ENCODE measurements around the gene ADRA2A. TPM values are rescaled to one million over a fixed set of nuclear protein-coding genes. Genes with fewer than 3 reads are reported as not detected.

The ADRA2A gene
- total RNA-seq, 1 experiment from 2014 or later, result 0.05 TPM

DNA sequence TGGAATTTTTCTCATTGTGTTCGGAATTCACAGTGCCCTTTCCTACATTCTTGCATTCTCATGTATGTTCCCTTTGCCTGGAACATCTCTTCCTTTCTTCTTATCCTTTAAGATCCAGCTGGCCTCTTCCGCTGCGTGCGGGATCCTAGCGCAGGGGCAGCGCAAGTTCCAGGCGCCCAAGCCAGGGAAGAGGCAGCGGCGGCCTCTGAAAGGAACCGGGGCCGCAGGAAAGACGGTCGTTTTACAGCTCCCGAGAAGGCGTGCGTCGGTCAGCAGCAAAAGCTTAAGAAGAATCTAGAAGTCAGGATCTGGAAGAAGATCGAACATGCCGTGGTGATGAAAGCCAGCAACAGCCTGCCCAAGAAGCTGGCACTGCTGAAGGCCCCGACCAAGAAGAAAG is 28.0 kb downstream of the ADRA2A start:
- TF ChIP-seq, protein P1, sequence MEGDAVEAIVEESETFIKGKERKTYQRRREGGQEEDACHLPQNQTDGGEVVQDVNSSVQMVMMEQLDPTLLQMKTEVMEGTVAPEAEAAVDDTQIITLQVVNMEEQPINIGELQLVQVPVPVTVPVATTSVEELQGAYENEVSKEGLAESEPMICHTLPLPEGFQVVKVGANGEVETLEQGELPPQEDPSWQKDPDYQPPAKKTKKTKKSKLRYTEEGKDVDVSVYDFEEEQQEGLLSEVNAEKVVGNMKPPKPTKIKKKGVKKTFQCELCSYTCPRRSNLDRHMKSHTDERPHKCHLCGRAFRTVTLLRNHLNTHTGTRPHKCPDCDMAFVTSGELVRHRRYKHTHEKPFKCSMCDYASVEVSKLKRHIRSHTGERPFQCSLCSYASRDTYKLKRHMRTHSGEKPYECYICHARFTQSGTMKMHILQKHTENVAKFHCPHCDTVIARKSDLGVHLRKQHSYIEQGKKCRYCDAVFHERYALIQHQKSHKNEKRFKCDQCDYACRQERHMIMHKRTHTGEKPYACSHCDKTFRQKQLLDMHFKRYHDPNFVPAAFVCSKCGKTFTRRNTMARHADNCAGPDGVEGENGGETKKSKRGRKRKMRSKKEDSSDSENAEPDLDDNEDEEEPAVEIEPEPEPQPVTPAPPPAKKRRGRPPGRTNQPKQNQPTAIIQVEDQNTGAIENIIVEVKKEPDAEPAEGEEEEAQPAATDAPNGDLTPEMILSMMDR (IDR thresholded peaks at IDR 0.05), result no peak
- TF ChIP-seq TCF7L2 (IDR thresholded peaks at IDR 0.05; ENCODE audit: low read depth, low read length), result no peak
- no peak for TF ChIP-seq SIN3A (IDR thresholded peaks at IDR 0.05; ENCODE audit: borderline replicate concordance, insufficient read depth, low read depth, low read length)
- TF ChIP-seq POLR2AphosphoS5 (IDR thresholded peaks at IDR 0.05; ENCODE audit: low read depth, low read length), result no peak
- intact Hi-C loops (cut with micrococcal nuclease; ENCODE audit: unreplicated experiment) (no loop called here), in situ Hi-C loops (cut with HindIII; ENCODE audit: low pct_unique_long_range_greater_than_20kb, low sequenced_read_pairs) (no loop called here)
- POLR2A ChIA-PET, result no interaction called here
- DNase-seq (ENCODE audit: low read depth, low spot score), result no peak
- no peak overlapping the region for H3K27ac ChIP-seq (ENCODE audit: low read length)
- H3K4me3 ChIP-seq (ENCODE audit: low read depth in 2 of 2, low read length in 2 of 2), result no peak overlapping the region
- H3K4me1 ChIP-seq (ENCODE audit: control insufficient read depth, insufficient read depth, low read length), result no peaks in the 10 kb centered on the region
- CTCF ChIA-PET, result no interaction called here
- no peaks in the 10 kb centered on the region for H3K9me3 ChIP-seq (ENCODE audit: control insufficient read depth, insufficient read depth, low read depth, low read length)
- peaks cover 7% of the 10 kb centered on the region for H3K27me3 ChIP-seq (ENCODE audit: control insufficient read depth, insufficient read depth, low read length)
- no peaks in the 10 kb centered on the region for H3K36me3 ChIP-seq (ENCODE audit: control insufficient read depth, insufficient read depth, low read length)
- no TSS peak for BruUV-seq (replicated peaks)
- no peak for ATAC-seq

DNA sequence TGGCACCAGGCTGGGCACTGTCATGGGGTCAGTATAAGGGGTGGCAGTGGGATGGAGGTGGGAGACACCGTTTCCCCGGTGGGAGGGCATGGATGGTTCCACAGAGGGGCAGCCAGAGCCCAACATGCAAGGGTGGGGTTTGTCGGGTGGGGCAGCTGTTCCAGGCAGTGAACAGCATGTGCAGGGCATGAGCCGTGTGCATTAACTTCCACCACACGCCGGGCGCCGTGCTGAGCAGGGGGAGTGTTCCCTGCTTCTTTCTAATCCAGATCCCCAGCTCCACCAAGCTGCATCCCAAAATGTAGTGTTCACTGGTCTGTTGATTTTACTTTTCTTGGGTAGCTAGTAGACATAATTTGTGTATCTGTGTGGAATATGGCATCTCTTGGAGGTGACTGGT is 29.3 kb downstream of the ADRA2A start:
- in situ Hi-C loops (cut with HindIII; ENCODE audit: low pct_unique_long_range_greater_than_20kb, low sequenced_read_pairs), result no loop called here
- no TSS peak for BruUV-seq (replicated peaks)
- ChIA-PET CTCF (no interaction called here), POLR2A (no interaction called here)
- H3K27me3 ChIP-seq (ENCODE audit: control insufficient read depth, insufficient read depth, low read length), result peaks cover 4% of the 10 kb centered on the region; the same call in 1 of the 2 replicates
- H3K9me3 ChIP-seq (ENCODE audit: control insufficient read depth, insufficient read depth, low read depth, low read length), result no peaks in the 10 kb centered on the region
- H3K4me3 ChIP-seq (ENCODE audit: low read depth in 2 of 2, low read length in 2 of 2), result no peak overlapping the region
- DNase-seq (ENCODE audit: low read depth, low spot score) (no peak), ATAC-seq (no peak)
- TF ChIP-seq TCF7L2 (IDR thresholded peaks at IDR 0.05; ENCODE audit: low read depth, low read length) (no peak), POLR2AphosphoS5 (IDR thresholded peaks at IDR 0.05; ENCODE audit: low read depth, low read length) (no peak), SIN3A (IDR thresholded peaks at IDR 0.05; ENCODE audit: borderline replicate concordance, insufficient read depth, low read depth, low read length) (no peak)
- TF ChIP-seq, protein P1 (IDR thresholded peaks at IDR 0.05), result no peak
- TF ChIP-seq, protein P2, sequence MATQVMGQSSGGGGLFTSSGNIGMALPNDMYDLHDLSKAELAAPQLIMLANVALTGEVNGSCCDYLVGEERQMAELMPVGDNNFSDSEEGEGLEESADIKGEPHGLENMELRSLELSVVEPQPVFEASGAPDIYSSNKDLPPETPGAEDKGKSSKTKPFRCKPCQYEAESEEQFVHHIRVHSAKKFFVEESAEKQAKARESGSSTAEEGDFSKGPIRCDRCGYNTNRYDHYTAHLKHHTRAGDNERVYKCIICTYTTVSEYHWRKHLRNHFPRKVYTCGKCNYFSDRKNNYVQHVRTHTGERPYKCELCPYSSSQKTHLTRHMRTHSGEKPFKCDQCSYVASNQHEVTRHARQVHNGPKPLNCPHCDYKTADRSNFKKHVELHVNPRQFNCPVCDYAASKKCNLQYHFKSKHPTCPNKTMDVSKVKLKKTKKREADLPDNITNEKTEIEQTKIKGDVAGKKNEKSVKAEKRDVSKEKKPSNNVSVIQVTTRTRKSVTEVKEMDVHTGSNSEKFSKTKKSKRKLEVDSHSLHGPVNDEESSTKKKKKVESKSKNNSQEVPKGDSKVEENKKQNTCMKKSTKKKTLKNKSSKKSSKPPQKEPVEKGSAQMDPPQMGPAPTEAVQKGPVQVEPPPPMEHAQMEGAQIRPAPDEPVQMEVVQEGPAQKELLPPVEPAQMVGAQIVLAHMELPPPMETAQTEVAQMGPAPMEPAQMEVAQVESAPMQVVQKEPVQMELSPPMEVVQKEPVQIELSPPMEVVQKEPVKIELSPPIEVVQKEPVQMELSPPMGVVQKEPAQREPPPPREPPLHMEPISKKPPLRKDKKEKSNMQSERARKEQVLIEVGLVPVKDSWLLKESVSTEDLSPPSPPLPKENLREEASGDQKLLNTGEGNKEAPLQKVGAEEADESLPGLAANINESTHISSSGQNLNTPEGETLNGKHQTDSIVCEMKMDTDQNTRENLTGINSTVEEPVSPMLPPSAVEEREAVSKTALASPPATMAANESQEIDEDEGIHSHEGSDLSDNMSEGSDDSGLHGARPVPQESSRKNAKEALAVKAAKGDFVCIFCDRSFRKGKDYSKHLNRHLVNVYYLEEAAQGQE (IDR thresholded peaks at IDR 0.05; ENCODE audit: insufficient read depth in 1 of 2, low read depth in 2 of 2, low read length in 1 of 2), result no peak
- H3K4me1 ChIP-seq (ENCODE audit: control insufficient read depth, insufficient read depth, low read length), result no peaks in the 10 kb centered on the region
- H3K27ac ChIP-seq (ENCODE audit: low read length), result no peak overlapping the region
- intact Hi-C loops (cut with micrococcal nuclease; ENCODE audit: unreplicated experiment), result no loop called here
- no peaks in the 10 kb centered on the region for H3K36me3 ChIP-seq (ENCODE audit: control insufficient read depth, insufficient read depth, low read length)

All from Panc1 (cell line).